DMS153 (cell line): Measurements from ENCODE around the gene NAP1L4.
"Not testable (repeated sequence)": the region's sequence is repeated elsewhere in the genome, so short reads cannot be mapped to it uniquely, and the experiment has no call there.

Experiments used
- DNase-seq: peaks from one replicate; lab custom pipeline; 2025; lab: John Stamatoyannopoulos, UW

NAP1L4 gene

GRCh38 chr11:2958251-2958650 is 33.9 kb downstream of the NAP1L4 start:
- no peak for DNase-seq

GRCh38 chr11:2955906-2956476 is 36.1 kb downstream of the NAP1L4 start:
- no peak for DNase-seq

- no peak for DNase-seq
These were observed 37.9 kb downstream of the NAP1L4 start for GRCh38 chr11:2954263-2954662.

GRCh38 chr11:2952290-2952689 is 39.8 kb downstream of the NAP1L4 start:
- DNase-seq: no peak

- no peak for DNase-seq
These were observed 40.7 kb downstream of the NAP1L4 start for GRCh38 chr11:2951231-2952110.

- DNase-seq: no peak
These were observed 41.3 kb downstream of the NAP1L4 start for GRCh38 chr11:2950825-2951224.

- no peak for DNase-seq
These were observed 42.2 kb downstream of the NAP1L4 start for GRCh38 chr11:2949920-2950319.

- DNase-seq: no peak
These were observed 44.4 kb downstream of the NAP1L4 start for GRCh38 chr11:2947744-2948143.

- no peak for DNase-seq
These were observed 46.3 kb downstream of the NAP1L4 start for GRCh38 chr11:2945757-2946287.

GRCh38 chr11:2945031-2945756 is 46.9 kb downstream of the NAP1L4 start:
- no peak for DNase-seq

- no peak for DNase-seq
These were observed 47.6 kb downstream of the NAP1L4 start for GRCh38 chr11:2944530-2944929.

GRCh38 chr11:2943711-2944118 is 48.4 kb downstream of the NAP1L4 start:
- DNase-seq: peak; percentile 23

GRCh38 chr11:2942872-2943710 is 49.0 kb downstream of the NAP1L4 start:
- DNase-seq: no peak

GRCh38 chr11:2942447-2942846 is 49.7 kb downstream of the NAP1L4 start:
- no peak for DNase-seq

GRCh38 chr11:2940921-2941821 is 51.0 kb downstream of the NAP1L4 start:
- no peak for DNase-seq

- DNase-seq: no peak
These were observed 51.8 kb downstream of the NAP1L4 start for GRCh38 chr11:2940147-2940920.

GRCh38 chr11:2938458-2939418 is 53.4 kb downstream of the NAP1L4 start:
- DNase-seq: not testable (repeated sequence)

- not testable (repeated sequence) for DNase-seq
These were observed 54.3 kb downstream of the NAP1L4 start for GRCh38 chr11:2937641-2938457.
